Gastrocnemius medialis (tissue), 4 donors: ENCODE data around the gene MOCS2.

Experiments
- CTCF ChIP-seq, 5 experiments: fragments of 450-650 bp in 3 of 5; fragments of 200-600 bp in 2 of 5; sonication (generic) in 2 of 5; IDR thresholded peaks in 4 of 5; conservative IDR thresholded peaks in 1 of 5; 1 replicate in 4 of 5; 2 replicates in 1 of 5; pipeline ENCODE4 v1.5.1; 2016 to 2019; ENCODE audit warnings: antibody characterized with exemption in 5 of 5, mild to moderate bottlenecking in 3 of 5, moderate library complexity in 3 of 5
- POLR2A ChIP-seq, 2 donors: fragments of 450-650 bp; IDR thresholded peaks; one replicate each; pipeline ENCODE4 v1.6.1; 2017; ENCODE audit warnings: antibody characterized with exemption in 2 of 2, mild to moderate bottlenecking in 2 of 2, moderate library complexity in 2 of 2

- TF ChIP-seq CTCF (IDR thresholded peaks at IDR 0.05 in 4 of 5, conservative IDR thresholded peaks at IDR 0.05 in 1 of 5) = no peak
- no peak for TF ChIP-seq POLR2A (IDR thresholded peaks at IDR 0.05)
These were observed 18.9 kb upstream of the MOCS2 start for GRCh38 chr5:53128481-53128880.
